Prostate gland (tissue), 2 donors: ENCODE results near the gene LIN9. TPM values are rescaled to one million over a fixed set of nuclear protein-coding genes. Genes with fewer than 3 reads are reported as not detected.

Experiments used
- DNase-seq: peaks from one replicate; pipeline ENCODE4 v3.0.0-alpha.2; 2019; ENCODE audit warnings: low spot score
- H3K27ac ChIP-seq, 2 donors: fragments of 200-600 bp; sonication (generic); 2 replicates each; pipeline ENCODE4 v1.5.1; 2017 to 2019
- H3K27me3 ChIP-seq: fragments of 200-600 bp; sonication (generic); replicated peaks from 2 replicates; pipeline ENCODE4 v1.5.1; 2019; ENCODE audit not compliant: insufficient read depth
- H3K36me3 ChIP-seq, 2 donors: fragments of 200-600 bp; sonication (generic); 1 replicate in 1 of 2; 2 replicates in 1 of 2; pipeline versions ENCODE4 v1.5.1 to v1.8.1; 2017 to 2019
- H3K4me1 ChIP-seq: fragments of 200-600 bp; sonication (generic); replicated peaks from 2 replicates; pipeline ENCODE4 v1.5.1; 2019
- H3K4me3 ChIP-seq, 2 donors: fragments of 200-600 bp; sonication (generic); 2 replicates each; pipeline ENCODE4 v1.5.1; 2017 to 2019
- H3K9me3 ChIP-seq: fragments of 200-600 bp; sonication (generic); 2 replicates; pipeline ENCODE4 v1.5.1; 2017
- POLR2A ChIP-seq: fragments of 450-650 bp; IDR thresholded peaks from one replicate; pipeline ENCODE4 v1.6.1; 2016; ENCODE audit warnings: antibody characterized with exemption, mild to moderate bottlenecking
- POLR2AphosphoS5 ChIP-seq: sonication (generic); formaldehyde crosslinking; IDR thresholded peaks from one replicate; pipeline ENCODE4 v1.6.1; 2017; ENCODE audit warnings: antibody characterized with exemption
- WGBS: methylation state at CpG from one replicate; pipeline ENCODE4 v1.1.5; 2018; 5-methylcytosine and 5-hydroxymethylcytosine counted together
- intact Hi-C: fragments of 100-400 bp; cut with DNase I; formaldehyde crosslinking; loops from one replicate; pipeline ENCODE4 v1.14.2; 2022
- total RNA-seq, 2 donors: library from RNA; depleted of rRNA; stranded (reverse); fragments of >200 nt; gene quantifications; one replicate each; pipeline ENCODE4 v1.1.0, GENCODE V29; 2016
- TF ChIP-seq, protein P1 (sequence below), 4 experiments: fragments of 200-600 bp in 2 of 4; fragments of 450-650 bp in 2 of 4; sonication (generic) in 2 of 4; IDR thresholded peaks; 1 replicate in 3 of 4; 2 replicates in 1 of 4; pipeline ENCODE4 v1.5.1; 2016 to 2019; ENCODE audit warnings: antibody characterized with exemption in 4 of 4, mild to moderate bottlenecking in 2 of 4, moderate library complexity in 2 of 4

Gene LIN9
- total RNA-seq, 2 donors from 2014 or later = 3.9 to 8.0 TPM

GRCh38 chr1:226186124-226187018 is 122.6 kb downstream of the LIN9 start, which contains the start of gene ACBD3:
ACBD3 (minus strand) TSS chr1:226186741; CDS start chr1:226186675, 66 bp downstream.
- intact Hi-C loops = loop anchor here (10.0 kb wide), 1 partner anchor 218 kb away; the partner anchor contains the start of gene PARP1
- Histone ChIP-seq H3K27ac (peak within 1 kb of the TSS; percentile 88 to 94), H3K36me3 (no peaks in the 10 kb centered on the region), H3K4me1 (no peaks in the 10 kb centered on the region), H3K27me3 (no peaks in the 10 kb centered on the region), H3K9me3 (no peaks in the 10 kb centered on the region), H3K4me3 (peak within 1 kb of the TSS; percentile 86 to 94)
- peak; percentile 81 for DNase-seq
- TF ChIP-seq POLR2A (peak; percentile 85), POLR2AphosphoS5 (peak; percentile 82)
- TF ChIP-seq, protein P1, sequence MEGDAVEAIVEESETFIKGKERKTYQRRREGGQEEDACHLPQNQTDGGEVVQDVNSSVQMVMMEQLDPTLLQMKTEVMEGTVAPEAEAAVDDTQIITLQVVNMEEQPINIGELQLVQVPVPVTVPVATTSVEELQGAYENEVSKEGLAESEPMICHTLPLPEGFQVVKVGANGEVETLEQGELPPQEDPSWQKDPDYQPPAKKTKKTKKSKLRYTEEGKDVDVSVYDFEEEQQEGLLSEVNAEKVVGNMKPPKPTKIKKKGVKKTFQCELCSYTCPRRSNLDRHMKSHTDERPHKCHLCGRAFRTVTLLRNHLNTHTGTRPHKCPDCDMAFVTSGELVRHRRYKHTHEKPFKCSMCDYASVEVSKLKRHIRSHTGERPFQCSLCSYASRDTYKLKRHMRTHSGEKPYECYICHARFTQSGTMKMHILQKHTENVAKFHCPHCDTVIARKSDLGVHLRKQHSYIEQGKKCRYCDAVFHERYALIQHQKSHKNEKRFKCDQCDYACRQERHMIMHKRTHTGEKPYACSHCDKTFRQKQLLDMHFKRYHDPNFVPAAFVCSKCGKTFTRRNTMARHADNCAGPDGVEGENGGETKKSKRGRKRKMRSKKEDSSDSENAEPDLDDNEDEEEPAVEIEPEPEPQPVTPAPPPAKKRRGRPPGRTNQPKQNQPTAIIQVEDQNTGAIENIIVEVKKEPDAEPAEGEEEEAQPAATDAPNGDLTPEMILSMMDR (IDR thresholded peaks at IDR 0.05) = peak in 2 of 4 experiments; percentile 17 to 32
- under 1% methylated on average over 73 of the region's 75 CpGs for WGBS

DNA sequence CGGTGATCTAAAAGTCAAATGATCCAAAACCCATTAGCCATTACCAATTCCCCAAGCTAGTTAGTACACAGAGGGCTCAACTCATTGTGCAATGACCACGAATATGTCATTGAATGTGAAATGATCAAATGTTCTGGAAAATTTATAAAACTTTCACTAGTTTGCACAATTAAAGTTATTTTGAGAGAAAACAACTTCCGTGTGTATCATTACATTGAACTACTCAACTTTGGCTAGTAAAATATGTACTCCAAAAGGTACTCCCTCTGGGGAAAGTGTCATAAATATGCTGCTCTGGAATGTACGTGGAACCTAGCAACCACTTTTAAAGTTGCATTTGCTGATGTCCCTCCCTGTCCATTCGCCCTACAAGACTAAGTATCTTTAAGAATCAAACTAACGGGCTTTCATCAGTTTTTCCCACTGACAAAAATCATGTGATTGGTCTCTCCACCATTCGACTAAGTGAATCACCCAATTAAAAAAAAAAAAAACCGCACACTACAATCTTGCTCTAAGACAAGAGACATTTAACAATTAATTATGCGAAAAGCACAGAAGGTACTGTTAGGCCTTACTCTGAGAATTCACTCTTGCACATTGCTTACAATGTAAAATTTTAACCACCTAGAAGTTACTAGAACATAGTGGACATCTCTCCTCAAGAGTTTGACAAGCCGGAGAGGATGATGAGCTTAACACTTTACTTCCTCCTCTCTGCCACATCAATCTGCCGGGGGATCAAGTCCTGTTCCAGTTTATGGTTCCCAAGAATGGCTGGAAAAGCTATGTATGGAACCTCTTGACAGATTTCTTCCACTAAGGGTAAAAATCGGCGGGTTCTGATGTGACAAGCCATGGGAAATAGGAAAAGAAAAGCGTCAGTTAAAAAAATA is 123.6 kb downstream of the LIN9 start:
- Histone ChIP-seq H3K4me1 (no peaks in the 10 kb centered on the region), H3K27me3 (no peaks in the 10 kb centered on the region), H3K9me3 (no peaks in the 10 kb centered on the region), H3K36me3 (no peaks in the 10 kb centered on the region), H3K27ac (peak overlapping the region; percentile 88 to 94), H3K4me3 (peak overlapping the region; percentile 86 to 94)
- intact Hi-C loops = loop anchor here (10.0 kb wide), 1 partner anchor 219 kb away; the partner anchor contains the start of gene PARP1
- TF ChIP-seq, protein P1 (IDR thresholded peaks at IDR 0.05) = no peak
- no peak for TF ChIP-seq POLR2A
- no peak for TF ChIP-seq POLR2AphosphoS5
- no peak for DNase-seq
- 15% methylated on average over 14 of the region's 14 CpGs for WGBS

GRCh38 chr1:226181996-226182714 is 126.8 kb downstream of the LIN9 start:
- no peak overlapping the region for H3K4me3 ChIP-seq

More at GRCh38 chr1:226181996-226182714, 126.8 kb downstream of the LIN9 start:
- no peaks in the 10 kb centered on the region for H3K4me1 ChIP-seq
- intact Hi-C loops = loop anchor here (10.0 kb wide), 1 partner anchor 223 kb away; the partner anchor contains the start of gene PARP1
- H3K9me3 ChIP-seq = no peaks in the 10 kb centered on the region
- TF ChIP-seq POLR2AphosphoS5 = no peak
- TF ChIP-seq POLR2A = no peak
- TF ChIP-seq, protein P1 (IDR thresholded peaks at IDR 0.05) = peak in 1 of 4 experiments; percentile 6
- H3K36me3 ChIP-seq = no peaks in the 10 kb centered on the region
- H3K27me3 ChIP-seq = no peaks in the 10 kb centered on the region
- 73% methylated on average over 14 of the region's 14 CpGs for WGBS
- DNase-seq = no peak
- no peak overlapping the region for H3K27ac ChIP-seq

Other genes with a start within 250 kb of the LIN9 start
- 100 to 1,000 TPM; 400 to 481 TPM for gene H3-3A, start 246.4 kb downstream of the LIN9 start, total RNA-seq
- 10 to 100 TPM; 42.0 to 46.7 TPM for gene ACBD3, start 122.4 kb downstream of the LIN9 start, total RNA-seq
- gene MIXL1, start 85.5 kb downstream of the LIN9 start, total RNA-seq = 1 to 10 TPM in 1 of 2 donors, not detected in 1; 1.1 TPM
- 100 to 1,000 TPM; 197 to 212 TPM for gene PARP1, start 98.9 kb upstream of the LIN9 start, total RNA-seq
- 1 to 10 TPM; 1.9 to 4.3 TPM for gene STUM, start 239.6 kb upstream of the LIN9 start, total RNA-seq